Uterus (tissue), 4 donors: ENCODE data around the gene PRTN3. TPM values are rescaled to one million over a fixed set of nuclear protein-coding genes. Genes with fewer than 3 reads are reported as not detected.

Experiments
- DNase-seq, 2 donors: peaks; one replicate each; pipeline ENCODE4 v3.0.0-alpha.2; 2019 to 2020
- H3K27ac ChIP-seq, 2 donors: fragments of 200-600 bp; sonication (generic); 1 replicate in 1 of 2; 2 replicates in 1 of 2; pipeline ENCODE4 v1.5.1; 2016 to 2018
- H3K27me3 ChIP-seq, 2 donors: fragments of 200-600 bp; sonication (generic); one replicate each; pipeline ENCODE4 v1.5.1; 2018 to 2019; ENCODE audit warnings: control low read depth in 1 of 2
- H3K36me3 ChIP-seq, 2 donors: fragments of 200-600 bp; sonication (generic); one replicate each; pipeline ENCODE4 v1.5.1; 2019; ENCODE audit warnings: control low read depth in 1 of 2
- H3K4me1 ChIP-seq, 2 donors: fragments of 200-600 bp; sonication (generic); one replicate each; pipeline ENCODE4 v1.5.1; 2018 to 2019; ENCODE audit warnings: control low read depth in 1 of 2
- H3K4me3 ChIP-seq, 2 donors: fragments of 200-600 bp; sonication (generic); 1 replicate in 1 of 2; 2 replicates in 1 of 2; pipeline ENCODE4 v1.5.1; 2018 to 2019; ENCODE audit warnings: mild to moderate bottlenecking in 1 of 2
- H3K9me3 ChIP-seq, 2 donors: fragments of 200-600 bp; sonication (generic); one replicate each; pipeline ENCODE4 v1.5.1; 2019; ENCODE audit warnings: control low read depth in 1 of 2
- POLR2A ChIP-seq, 2 donors: fragments of 450-650 bp; IDR thresholded peaks; one replicate each; pipeline ENCODE4 v1.6.1; 2016; ENCODE audit warnings: antibody characterized with exemption in 2 of 2, mild to moderate bottlenecking in 1 of 2, moderate library complexity in 1 of 2
- intact Hi-C: fragments of 100-400 bp; cut with DNase I; formaldehyde crosslinking; loops from one replicate; pipeline ENCODE4 v1.15.1; 2023; ENCODE audit warnings: low total_unique reads
- total RNA-seq, 4 donors: library from RNA; depleted of rRNA in 3 of 4; stranded (reverse); fragments of >200 nt in 3 of 4; gene quantifications; one replicate each; pipeline versions ENCODE4 v1.1.0 to v1.2.4, GENCODE V29; 2014 to 2023
- TF ChIP-seq, protein P1 (sequence below), 4 experiments: fragments of 200-600 bp in 2 of 4; fragments of 450-650 bp in 2 of 4; sonication (generic) in 2 of 4; IDR thresholded peaks; one replicate each; pipeline ENCODE4 v1.5.1; 2016 to 2019; ENCODE audit warnings: antibody characterized with exemption in 4 of 4, mild to moderate bottlenecking in 2 of 4, moderate library complexity in 1 of 4
- donor health status: DM: yes; HTN: yes; CAD: no.

PRTN3 gene
- total RNA-seq, 4 donors from 2014 or later = 2.9 TPM; not detected in 3

DNA sequence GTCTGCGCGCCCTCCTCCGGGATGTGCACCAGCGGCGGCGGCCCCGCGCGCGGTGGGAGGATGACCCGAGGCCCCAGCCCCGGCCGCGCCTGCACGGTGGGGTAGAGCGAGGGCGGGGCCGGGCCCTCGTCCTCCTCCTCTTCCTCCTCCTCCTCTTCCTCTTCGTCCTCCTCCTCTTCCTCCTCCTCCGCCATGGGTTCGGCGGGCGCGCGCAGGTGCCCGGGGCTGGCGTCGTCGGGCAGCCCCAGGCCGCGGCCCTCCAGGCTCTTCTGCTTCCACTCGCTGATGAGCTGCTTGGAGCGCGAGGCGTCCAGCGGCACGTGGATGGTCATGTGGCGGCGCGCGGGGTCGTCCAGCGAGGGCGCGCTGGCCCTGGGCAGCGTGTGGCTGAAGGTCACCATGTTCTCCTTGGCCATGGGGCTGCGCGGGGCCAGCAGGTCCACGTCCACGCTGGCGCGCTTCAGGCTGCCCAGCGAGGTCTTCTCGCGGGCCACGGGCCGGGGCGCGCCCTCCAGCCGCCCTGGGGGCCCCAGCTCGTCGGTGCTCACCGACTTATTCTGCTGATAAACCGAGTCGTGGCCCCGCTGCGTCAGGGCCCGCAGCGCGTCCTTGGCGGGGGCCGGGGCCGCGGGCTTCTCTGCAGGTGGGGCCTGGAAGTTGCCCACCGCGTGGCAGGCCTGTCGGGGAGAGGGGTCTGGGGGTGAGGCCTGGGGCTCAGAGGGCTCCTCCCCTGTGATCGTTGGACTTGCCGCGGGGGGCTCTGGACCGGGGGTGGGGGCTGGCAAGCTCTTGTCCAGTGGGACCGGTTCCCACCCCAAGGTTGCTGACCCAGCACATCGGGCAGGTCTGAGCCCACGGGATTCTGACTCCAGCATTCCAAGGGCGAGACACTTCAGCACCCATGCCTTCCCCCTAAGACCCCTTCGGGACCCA, 27.3 kb upstream of the PRTN3 start:
- DNase-seq = no peak
- H3K4me1 ChIP-seq = no peaks in the 10 kb centered on the region
- no peak overlapping the region for H3K4me3 ChIP-seq
- intact Hi-C loops = no loop called here
- no peaks in the 10 kb centered on the region for H3K9me3 ChIP-seq
- TF ChIP-seq, protein P1, sequence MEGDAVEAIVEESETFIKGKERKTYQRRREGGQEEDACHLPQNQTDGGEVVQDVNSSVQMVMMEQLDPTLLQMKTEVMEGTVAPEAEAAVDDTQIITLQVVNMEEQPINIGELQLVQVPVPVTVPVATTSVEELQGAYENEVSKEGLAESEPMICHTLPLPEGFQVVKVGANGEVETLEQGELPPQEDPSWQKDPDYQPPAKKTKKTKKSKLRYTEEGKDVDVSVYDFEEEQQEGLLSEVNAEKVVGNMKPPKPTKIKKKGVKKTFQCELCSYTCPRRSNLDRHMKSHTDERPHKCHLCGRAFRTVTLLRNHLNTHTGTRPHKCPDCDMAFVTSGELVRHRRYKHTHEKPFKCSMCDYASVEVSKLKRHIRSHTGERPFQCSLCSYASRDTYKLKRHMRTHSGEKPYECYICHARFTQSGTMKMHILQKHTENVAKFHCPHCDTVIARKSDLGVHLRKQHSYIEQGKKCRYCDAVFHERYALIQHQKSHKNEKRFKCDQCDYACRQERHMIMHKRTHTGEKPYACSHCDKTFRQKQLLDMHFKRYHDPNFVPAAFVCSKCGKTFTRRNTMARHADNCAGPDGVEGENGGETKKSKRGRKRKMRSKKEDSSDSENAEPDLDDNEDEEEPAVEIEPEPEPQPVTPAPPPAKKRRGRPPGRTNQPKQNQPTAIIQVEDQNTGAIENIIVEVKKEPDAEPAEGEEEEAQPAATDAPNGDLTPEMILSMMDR (IDR thresholded peaks at IDR 0.05) = no peak
- no peak for TF ChIP-seq POLR2A (IDR thresholded peaks at IDR 0.05)
- H3K36me3 ChIP-seq = no peaks in the 10 kb centered on the region
- H3K27ac ChIP-seq = no peak overlapping the region
- H3K27me3 ChIP-seq = no peaks in the 10 kb centered on the region

DNA sequence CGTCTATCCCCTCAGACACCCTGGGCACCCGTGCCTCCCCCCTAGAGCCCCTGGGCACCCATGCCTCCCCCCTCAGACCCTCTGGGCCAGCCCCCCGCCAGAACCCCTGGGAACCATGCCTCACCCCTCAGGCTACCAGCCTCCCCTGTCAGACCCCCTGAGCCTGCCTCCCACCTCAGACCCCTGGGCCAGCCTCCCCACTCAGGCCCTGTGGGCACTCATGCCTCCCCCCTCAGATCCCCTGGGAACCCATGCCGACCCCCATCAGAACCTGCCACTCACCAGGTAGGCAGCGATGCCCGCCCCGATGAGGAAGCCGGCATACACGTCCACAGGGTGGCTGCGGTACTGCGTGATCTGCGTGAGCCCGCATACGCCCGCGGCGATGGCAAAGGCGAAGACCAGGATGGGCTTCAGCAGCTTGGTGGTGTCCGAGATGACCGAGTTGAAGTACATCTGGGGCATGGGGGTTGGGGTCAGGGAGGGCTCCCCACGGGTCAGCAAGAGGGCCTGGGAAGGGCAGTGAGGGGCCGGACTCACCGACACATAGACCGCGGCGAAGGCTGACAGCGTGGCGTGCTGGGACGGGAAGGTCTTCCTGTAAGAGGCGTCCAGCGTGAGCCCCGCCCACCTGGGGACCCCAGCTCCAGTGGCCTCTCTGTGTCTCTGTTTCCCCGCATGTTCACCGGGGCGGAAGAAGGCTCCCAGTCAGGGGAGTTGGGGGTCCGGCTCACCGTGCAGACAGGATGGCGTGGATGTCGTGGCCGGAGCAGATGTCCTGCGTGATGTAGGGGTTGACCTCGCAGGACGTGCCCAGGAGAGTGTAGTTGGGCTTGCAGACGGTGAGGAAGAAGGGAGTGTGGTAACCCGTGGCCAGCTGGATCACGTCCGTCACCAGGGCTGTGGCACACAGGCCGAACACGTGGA, 26.4 kb upstream of the PRTN3 start:
- no peak for TF ChIP-seq POLR2A (IDR thresholded peaks at IDR 0.05)
- TF ChIP-seq, protein P1 (IDR thresholded peaks at IDR 0.05) = no peak
- intact Hi-C loops = no loop called here
- H3K4me3 ChIP-seq = no peak overlapping the region
- DNase-seq = no peak
- H3K36me3 ChIP-seq = no peaks in the 10 kb centered on the region
- H3K27ac ChIP-seq = no peak overlapping the region
- no peaks in the 10 kb centered on the region for H3K4me1 ChIP-seq
- no peaks in the 10 kb centered on the region for H3K9me3 ChIP-seq
- H3K27me3 ChIP-seq = no peaks in the 10 kb centered on the region

DNA sequence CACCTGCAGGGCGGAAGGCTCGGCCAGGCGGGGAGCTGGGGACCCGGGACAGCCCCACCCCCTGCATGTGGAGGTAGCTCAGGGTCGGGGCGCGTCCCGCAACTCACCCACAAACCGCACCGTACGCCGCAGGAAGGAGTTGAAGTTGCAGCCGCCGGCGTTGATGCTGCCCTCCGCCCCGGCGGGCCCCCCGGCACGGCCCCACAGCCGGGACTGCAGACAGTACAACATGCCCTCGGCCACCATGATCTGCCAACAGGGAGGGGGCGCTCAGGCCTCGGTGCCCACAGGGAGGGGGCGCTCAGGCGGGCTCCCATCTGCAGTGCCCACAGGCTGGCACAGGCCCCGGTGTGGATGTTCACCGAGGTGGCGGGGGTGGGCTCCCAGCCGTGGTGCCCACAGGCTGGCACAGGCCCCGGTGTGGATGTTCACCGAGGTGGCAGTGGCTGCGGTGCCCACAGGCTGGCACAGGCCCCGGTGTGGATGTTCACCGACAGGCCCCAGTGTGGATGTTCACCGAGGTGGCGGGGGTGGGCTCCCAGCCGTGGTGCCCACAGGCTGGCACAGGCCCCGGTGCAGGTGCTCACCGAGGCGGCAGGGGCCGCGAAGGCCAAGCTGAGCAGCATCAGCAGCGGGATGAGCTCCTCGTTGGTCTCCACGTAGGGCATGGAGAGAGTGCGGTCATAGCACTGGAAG, 25.6 kb upstream of the PRTN3 start:
- no peak for DNase-seq
- no peaks in the 10 kb centered on the region for H3K9me3 ChIP-seq
- H3K4me1 ChIP-seq = no peaks in the 10 kb centered on the region
- no peaks in the 10 kb centered on the region for H3K36me3 ChIP-seq
- no peak overlapping the region for H3K27ac ChIP-seq
- intact Hi-C loops = no loop called here
- H3K4me3 ChIP-seq = no peak overlapping the region
- no peak for TF ChIP-seq POLR2A (IDR thresholded peaks at IDR 0.05)
- TF ChIP-seq, protein P1 (IDR thresholded peaks at IDR 0.05) = no peak
- H3K27me3 ChIP-seq = no peaks in the 10 kb centered on the region

DNA sequence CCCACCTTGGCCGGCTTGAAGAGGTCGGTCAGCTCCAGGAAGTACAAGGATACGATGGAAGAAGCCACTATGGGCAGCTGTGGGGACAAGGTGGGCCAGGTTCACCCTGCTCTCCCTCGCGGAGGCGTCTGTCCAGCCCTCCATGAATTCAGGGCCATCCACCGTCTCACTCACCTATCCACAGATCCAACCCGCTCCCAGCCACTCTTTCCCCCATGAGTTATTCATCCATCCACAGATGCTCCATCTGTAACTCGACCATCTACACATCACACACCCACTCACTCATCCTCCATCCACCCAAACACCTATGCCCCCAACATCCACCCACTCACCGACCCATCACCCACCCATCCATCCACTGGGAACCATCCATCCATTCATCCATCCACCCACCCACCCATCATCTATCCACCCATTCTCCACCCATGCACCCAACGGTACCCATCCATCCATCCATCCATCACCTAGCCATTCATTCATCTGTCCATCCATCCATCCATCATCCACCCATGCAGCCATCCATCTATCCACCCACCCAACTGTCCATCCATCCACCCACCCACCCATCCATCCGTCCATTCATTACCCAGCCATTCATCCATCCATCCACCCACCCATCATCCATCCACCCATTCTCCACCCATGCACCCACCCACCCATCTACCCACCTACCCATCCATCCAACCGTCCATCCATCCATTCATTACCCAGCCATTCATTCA, 24.9 kb upstream of the PRTN3 start:
- Histone ChIP-seq H3K27ac (no peak overlapping the region), H3K36me3 (no peaks in the 10 kb centered on the region), H3K27me3 (no peaks in the 10 kb centered on the region), H3K4me1 (no peaks in the 10 kb centered on the region), H3K9me3 (no peaks in the 10 kb centered on the region), H3K4me3 (no peak overlapping the region)
- TF ChIP-seq, protein P1 (IDR thresholded peaks at IDR 0.05) = no peak
- no peak for TF ChIP-seq POLR2A (IDR thresholded peaks at IDR 0.05)
- intact Hi-C loops = no loop called here
- DNase-seq = no peak
